H9 (cell line): ENCODE results near the gene MYH14. TPM values are rescaled to one million over a fixed set of nuclear protein-coding genes. Genes with fewer than 3 reads are reported as not detected.

Source experiments
- DNase-seq: peaks from one replicate; pipeline ENCODE4 v3.0.0-alpha.2; 2017
- H2AFZ ChIP-seq: one replicate; pipeline ENCODE4 v1.6.1; 2013; ENCODE audit warnings: mild to moderate bottlenecking, low read length, control low read depth, moderate library complexity
- H2AK5ac ChIP-seq: 2 replicates; pipeline ENCODE4 v1.6.1; 2013; ENCODE audit warnings: low read length, control low read depth, mixed read lengths; ENCODE audit not compliant: insufficient read length
- H2BK120ac ChIP-seq: one replicate; pipeline ENCODE4 v1.6.1; 2013; ENCODE audit warnings: low read depth, mild to moderate bottlenecking, low read length, control low read depth, inconsistent platforms; ENCODE audit not compliant: poor library complexity, severe bottlenecking
- H2BK12ac ChIP-seq: 2 replicates; pipeline ENCODE4 v1.6.1; 2013; ENCODE audit warnings: low read length, control low read depth, mixed read lengths, low read depth; ENCODE audit not compliant: insufficient read length
- H2BK15ac ChIP-seq: 2 replicates; pipeline ENCODE4 v1.6.1; 2013; ENCODE audit warnings: low read depth, low read length, control low read depth
- H2BK20ac ChIP-seq: one replicate; pipeline ENCODE4 v1.6.1; 2013; ENCODE audit warnings: low read depth, mild to moderate bottlenecking, low read length, control low read depth, inconsistent platforms; ENCODE audit not compliant: poor library complexity, severe bottlenecking
- H2BK5ac ChIP-seq: 2 replicates; pipeline ENCODE4 v1.6.1; 2013; ENCODE audit warnings: low read length, control low read depth, mixed read lengths; ENCODE audit not compliant: insufficient read length
- H3K14ac ChIP-seq: 2 replicates; pipeline ENCODE4 v1.6.1; 2013; ENCODE audit warnings: low read length, control low read depth; ENCODE audit not compliant: insufficient read depth
- H3K18ac ChIP-seq: 2 replicates; pipeline ENCODE4 v1.6.1; 2013; ENCODE audit warnings: low read depth, mild to moderate bottlenecking, mixed read lengths, low read length, control low read depth; ENCODE audit not compliant: insufficient read length
- H3K23ac ChIP-seq: 2 replicates; pipeline ENCODE4 v1.6.1; 2013; ENCODE audit warnings: low read length, control low read depth, mixed read lengths, low read depth; ENCODE audit not compliant: insufficient read length
- H3K23me2 ChIP-seq: 2 replicates; pipeline ENCODE4 v1.6.1; 2013; ENCODE audit warnings: low read depth, mild to moderate bottlenecking, mixed read lengths, low read length, control low read depth; ENCODE audit not compliant: insufficient read length, poor library complexity, severe bottlenecking
- H3K27ac ChIP-seq: 2 replicates; pipeline ENCODE4 v1.5.1; 2013; ENCODE audit warnings: low read length, control low read depth, mixed read lengths, low read depth; ENCODE audit not compliant: insufficient read length
- H3K27me3 ChIP-seq: 2 replicates; pipeline ENCODE4 v1.6.1; 2013; ENCODE audit warnings: low read length, control low read depth, inconsistent platforms; ENCODE audit not compliant: insufficient read depth
- H3K4ac ChIP-seq: 2 replicates; pipeline ENCODE4 v1.6.1; 2013; ENCODE audit warnings: low read depth, mild to moderate bottlenecking, control low read depth, inconsistent platforms, low read length, moderate library complexity
- H3K4me1 ChIP-seq: 2 replicates; pipeline ENCODE4 v1.6.1; 2013; ENCODE audit warnings: low read length, control low read depth, inconsistent platforms; ENCODE audit not compliant: insufficient read depth
- H3K4me2 ChIP-seq: 2 replicates; pipeline ENCODE4 v1.6.1; 2013; ENCODE audit warnings: low read length, control low read depth, mixed read lengths; ENCODE audit not compliant: insufficient read length, insufficient read depth
- H3K56ac ChIP-seq: 2 replicates; pipeline ENCODE4 v1.6.1; 2013; ENCODE audit warnings: low read depth, mild to moderate bottlenecking, mixed read lengths, low read length, control low read depth; ENCODE audit not compliant: insufficient read length
- H3K79me1 ChIP-seq: 2 replicates; pipeline ENCODE4 v1.6.1; 2013; ENCODE audit warnings: low read depth, mild to moderate bottlenecking, moderate library complexity, low read length, control low read depth, inconsistent platforms; ENCODE audit not compliant: insufficient read depth, poor library complexity, severe bottlenecking
- H3K79me2 ChIP-seq: 2 replicates; pipeline ENCODE4 v1.6.1; 2013; ENCODE audit warnings: low read length, control low read depth, inconsistent platforms; ENCODE audit not compliant: insufficient read depth
- H3K9ac ChIP-seq: 2 replicates; pipeline ENCODE4 v1.6.1; 2013; ENCODE audit warnings: low read length, control low read depth, mixed read lengths; ENCODE audit not compliant: insufficient read length; ENCODE audit errors: extremely low read depth
- H3K9me3 ChIP-seq: one replicate; pipeline ENCODE4 v1.6.1; 2013; ENCODE audit warnings: low read depth, low read length, inconsistent platforms; ENCODE audit not compliant: control insufficient read depth
- H3T11ph ChIP-seq: one replicate; pipeline ENCODE4 v1.6.1; 2013; ENCODE audit warnings: mild to moderate bottlenecking, low read length, control low read depth, inconsistent platforms
- H4K20me1 ChIP-seq: one replicate; pipeline ENCODE4 v1.6.1; 2013; ENCODE audit not compliant: control insufficient read depth, insufficient read length, insufficient read depth
- H4K5ac ChIP-seq: 2 replicates; pipeline ENCODE4 v1.6.1; 2013; ENCODE audit warnings: low read depth, mild to moderate bottlenecking, mixed read lengths, low read length, control low read depth; ENCODE audit not compliant: insufficient read length
- H4K8ac ChIP-seq: replicated peaks from 2 replicates; pipeline ENCODE4 v1.6.1; 2013; ENCODE audit warnings: low read length, control low read depth, mixed read lengths, low read depth; ENCODE audit not compliant: insufficient read length
- H4K91ac ChIP-seq: 2 replicates; pipeline ENCODE4 v1.6.1; 2013; ENCODE audit warnings: low read depth, mild to moderate bottlenecking, moderate library complexity, mixed read lengths, low read length, control low read depth; ENCODE audit not compliant: insufficient read length
- H3K27ac Mint-ChIP-seq, 3 experiments: 2 replicates in 2 of 3; 3 replicates in 1 of 3; pipeline ENCODE4 v1.8.0; 2020 to 2021; ENCODE audit warnings: mixed read lengths in 3 of 3, mild to moderate bottlenecking in 1 of 3, moderate library complexity in 1 of 3
- H3K27me3 Mint-ChIP-seq: 2 replicates; pipeline ENCODE4 v1.8.0; 2021; ENCODE audit warnings: low read depth, mild to moderate bottlenecking, moderate library complexity, mixed read lengths
- H3K36me3 Mint-ChIP-seq, 3 experiments: 2 replicates in 2 of 3; 3 replicates in 1 of 3; pipeline ENCODE4 v1.8.0; 2020 to 2021; ENCODE audit warnings: low read depth in 3 of 3, mixed read lengths in 3 of 3; ENCODE audit not compliant: insufficient read depth in 1 of 3
- H3K4me1 Mint-ChIP-seq, 2 experiments: 2 replicates each; pipeline ENCODE4 v1.8.0; 2020; ENCODE audit warnings: mixed read lengths in 2 of 2
- H3K4me3 Mint-ChIP-seq, 2 experiments: 2 replicates in 1 of 2; 3 replicates in 1 of 2; pipeline ENCODE4 v1.8.0; 2020 to 2021; ENCODE audit warnings: mild to moderate bottlenecking in 2 of 2, mixed read lengths in 2 of 2, moderate library complexity in 1 of 2
- H3K9me3 Mint-ChIP-seq, 2 experiments: 2 replicates in 1 of 2; 3 replicates in 1 of 2; pipeline ENCODE4 v1.8.0; 2020; ENCODE audit warnings: mild to moderate bottlenecking in 2 of 2, mixed read lengths in 2 of 2, moderate library complexity in 1 of 2
- WGBS: extraction: QIAGEN DNeasy Blood & Tissue Kit; methylation state at CpG from one replicate; pipeline ENCODE4 v1.1.7; 2013; ENCODE audit warnings: missing lambda C conversion rate, low lambda C conversion rate, mixed read lengths; ENCODE audit not compliant: insufficient read length; ENCODE audit errors: extremely low coverage; 5-methylcytosine and 5-hydroxymethylcytosine counted together
- total RNA-seq: library from RNA; stranded (reverse); gene quantifications from 2 replicates; pipeline ENCODE4 v1.2.1, GENCODE V29; 2021
- TF ChIP-seq, protein P1 (sequence below): fragments of 200-600 bp; sonication (generic); conservative IDR thresholded peaks from 3 replicates; pipeline ENCODE4 v1.8.0; 2021; ENCODE audit warnings: antibody characterized with exemption, mild to moderate bottlenecking

Gene MYH14
- total RNA-seq, 1 experiment from 2014 or later, result 27.7 TPM

- H3K4me2 ChIP-seq, result peak overlapping the region; percentile 20
- peaks cover 9% of the 10 kb centered on the region for H3K23me2 ChIP-seq
- peaks cover 3 to 18% of the 10 kb centered on the region in 2 experiments for H3K4me1 Mint-ChIP-seq
- no peak overlapping the region for H3K27ac ChIP-seq
- H3K9me3 ChIP-seq, result no peaks in the 10 kb centered on the region
- peaks cover 36% of the 10 kb centered on the region for H3K27me3 Mint-ChIP-seq
- peak; percentile 96 for DNase-seq
- H3K23ac ChIP-seq, result no peak overlapping the region
- no peak overlapping the region for H3K14ac ChIP-seq
- H3K4me1 ChIP-seq, result no peaks in the 10 kb centered on the region
- no peaks in the 10 kb centered on the region for H3K79me2 ChIP-seq
- H4K8ac ChIP-seq, result no peak overlapping the region
- no CpG with 5 or more reads among the region's 49 CpGs for WGBS
- peak overlapping the region in 1 of 3 experiments; percentile 88; a peak in 2 of 7 replicates for H3K27ac Mint-ChIP-seq
- H2BK120ac ChIP-seq, result no peak overlapping the region
- H3K27me3 ChIP-seq, result no peaks in the 10 kb centered on the region
- no peak overlapping the region for H2BK12ac ChIP-seq
- no peak overlapping the region for H3K56ac ChIP-seq
- H3K9ac ChIP-seq, result no peak overlapping the region
- peaks cover 0 to 2% (median 0%) of the 10 kb centered on the region in 3 experiments; a peak in 2 of 7 replicates for H3K36me3 Mint-ChIP-seq
- no peaks in the 10 kb centered on the region for H3K79me1 ChIP-seq
- no peak overlapping the region for H3T11ph ChIP-seq
- no peak overlapping the region for H2BK5ac ChIP-seq
- H3K4ac ChIP-seq, result no peak overlapping the region
- H2BK20ac ChIP-seq, result no peak overlapping the region
- H4K5ac ChIP-seq, result no peak overlapping the region
- peak overlapping the region; percentile 23 for H3K18ac ChIP-seq
- peak overlapping the region; percentile 69 to 80 for H3K4me3 Mint-ChIP-seq
- H4K20me1 ChIP-seq, result no peaks in the 10 kb centered on the region
- H2AFZ ChIP-seq, result no peak overlapping the region
- H3K9me3 Mint-ChIP-seq, result no peaks in the 10 kb centered on the region
- TF ChIP-seq, protein P1, sequence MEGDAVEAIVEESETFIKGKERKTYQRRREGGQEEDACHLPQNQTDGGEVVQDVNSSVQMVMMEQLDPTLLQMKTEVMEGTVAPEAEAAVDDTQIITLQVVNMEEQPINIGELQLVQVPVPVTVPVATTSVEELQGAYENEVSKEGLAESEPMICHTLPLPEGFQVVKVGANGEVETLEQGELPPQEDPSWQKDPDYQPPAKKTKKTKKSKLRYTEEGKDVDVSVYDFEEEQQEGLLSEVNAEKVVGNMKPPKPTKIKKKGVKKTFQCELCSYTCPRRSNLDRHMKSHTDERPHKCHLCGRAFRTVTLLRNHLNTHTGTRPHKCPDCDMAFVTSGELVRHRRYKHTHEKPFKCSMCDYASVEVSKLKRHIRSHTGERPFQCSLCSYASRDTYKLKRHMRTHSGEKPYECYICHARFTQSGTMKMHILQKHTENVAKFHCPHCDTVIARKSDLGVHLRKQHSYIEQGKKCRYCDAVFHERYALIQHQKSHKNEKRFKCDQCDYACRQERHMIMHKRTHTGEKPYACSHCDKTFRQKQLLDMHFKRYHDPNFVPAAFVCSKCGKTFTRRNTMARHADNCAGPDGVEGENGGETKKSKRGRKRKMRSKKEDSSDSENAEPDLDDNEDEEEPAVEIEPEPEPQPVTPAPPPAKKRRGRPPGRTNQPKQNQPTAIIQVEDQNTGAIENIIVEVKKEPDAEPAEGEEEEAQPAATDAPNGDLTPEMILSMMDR, result no peak
- no peak overlapping the region for H2AK5ac ChIP-seq
- H2BK15ac ChIP-seq, result no peak overlapping the region
- no peak overlapping the region for H4K91ac ChIP-seq
Observed at GRCh38 chr19:50204811-50205675, 1.6 kb downstream of the MYH14 start.
